Peyer's patch (tissue), 4 donors: ENCODE data around the gene TFPI.

Experiments
- CTCF ChIP-seq, 6 experiments: fragments of 450-650 bp in 4 of 6; fragments of 200-600 bp in 2 of 6; sonication (generic) in 1 of 6; IDR thresholded peaks; one replicate each; pipeline ENCODE4 v1.5.1; 2017 to 2019; ENCODE audit warnings: antibody characterized with exemption in 6 of 6, mild to moderate bottlenecking in 3 of 6, moderate library complexity in 1 of 6
- POLR2A ChIP-seq, 2 donors: fragments of 450-650 bp; IDR thresholded peaks; one replicate each; pipeline ENCODE4 v1.5.1; 2017; ENCODE audit warnings: antibody characterized with exemption in 2 of 2, mild to moderate bottlenecking in 2 of 2, moderate library complexity in 2 of 2

GRCh38 chr2:187422282-187422681 is 132.0 kb downstream of the TFPI start:
- TF ChIP-seq POLR2A (IDR thresholded peaks at IDR 0.05) (no peak), CTCF (IDR thresholded peaks at IDR 0.05) (no peak)
